Lower leg skin (tissue), 4 donors: ENCODE measurements around the gene MRPL42. TPM values are rescaled to one million over a fixed set of nuclear protein-coding genes. Genes with fewer than 3 reads are reported as not detected.

Experiments
- DNase-seq, 2 donors: peaks; one replicate each; pipeline ENCODE4 v3.0.0-alpha.2; 2019; ENCODE audit warnings: low spot score in 2 of 2
- H3K4me3 ChIP-seq: fragments of 200-600 bp; sonication (generic); 2 replicates; pipeline ENCODE4 v1.5.1; 2017; ENCODE audit warnings: mild to moderate bottlenecking, low read depth; ENCODE audit not compliant: poor library complexity, severe bottlenecking
- CTCF ChIP-seq, 3 donors: fragments of 450-650 bp; IDR thresholded peaks; one replicate each; pipeline ENCODE4 v1.5.1; 2016; ENCODE audit warnings: antibody characterized with exemption in 3 of 3, mild to moderate bottlenecking in 3 of 3, moderate library complexity in 2 of 3
- POLR2A ChIP-seq, 2 donors: fragments of 450-650 bp; IDR thresholded peaks; one replicate each; pipeline ENCODE4 v1.6.1; 2016 to 2017; ENCODE audit warnings: antibody characterized with exemption in 2 of 2, mild to moderate bottlenecking in 1 of 2, moderate library complexity in 1 of 2
- WGBS, 2 donors: methylation state at CpG; one replicate each; pipeline ENCODE4 v1.1.5; 2018; 5-methylcytosine and 5-hydroxymethylcytosine counted together
- intact Hi-C: fragments of 100-400 bp; cut with DNase I; formaldehyde crosslinking; loops from one replicate; pipeline ENCODE4 v1.15.0; 2023; ENCODE audit warnings: low total_unique reads
- total RNA-seq, 4 donors: library from RNA; depleted of rRNA; stranded (reverse); fragments of >200 nt; gene quantifications; one replicate each; pipeline ENCODE4 v1.1.0, GENCODE V29; 2016

The MRPL42 gene
- total RNA-seq, 4 donors from 2014 or later = 43.9 to 58.4 (median 47.7) TPM

GRCh38 chr12:93438266-93439050, 28.9 kb upstream of the MRPL42 start:
- no peak overlapping the region for H3K4me3 ChIP-seq
- intact Hi-C loops = no loop called here
- no peak for DNase-seq
- TF ChIP-seq CTCF (IDR thresholded peaks at IDR 0.05) (no peak), POLR2A (IDR thresholded peaks at IDR 0.05) (no peak)
- WGBS, 2 donors = 74 to 76% methylated on average over 3 of the region's 3 CpGs

- H3K4me3 ChIP-seq = peak overlapping the region; percentile 100
- DNase-seq = no peak
- no peak for TF ChIP-seq CTCF (IDR thresholded peaks at IDR 0.05)
- TF ChIP-seq POLR2A (IDR thresholded peaks at IDR 0.05) = no peak
- intact Hi-C loops = no loop called here
- 19 to 22% methylated on average over 12 of the region's 12 CpGs for WGBS, 2 donors
Measured at GRCh38 chr12:93440043-93440835, 27.1 kb upstream of the MRPL42 start.

- 0 to 1% methylated on average over 24 to 35 of the region's 55 CpGs for whole genome bisulfite sequencing, 2 donors
- DNase-seq = peak in 1 of 2 donors; percentile 88
- no peak for TF ChIP-seq CTCF (IDR thresholded peaks at IDR 0.05)
- TF ChIP-seq POLR2A (IDR thresholded peaks at IDR 0.05) = no peak
- peak overlapping the region; percentile 100 for H3K4me3 ChIP-seq
- intact Hi-C loops = no loop called here
Measured at GRCh38 chr12:93441081-93441616, 26.2 kb upstream of the MRPL42 start.

- intact Hi-C loops = no loop called here
- H3K4me3 ChIP-seq = peak within 1 kb of the TSS; percentile 100
- TF ChIP-seq CTCF (IDR thresholded peaks at IDR 0.05) (no peak), POLR2A (IDR thresholded peaks at IDR 0.05) (no peak)
- 0 to 1% methylated on average over 37 to 45 of the region's 105 CpGs for WGBS, 2 donors
- peak; percentile 94 to 99 for DNase-seq
Measured at GRCh38 chr12:93441617-93442410, 25.5 kb upstream of the MRPL42 start, which contains the start of gene UBE2N. Gene UBE2N, minus strand, starts transcription at chr12:93441947. Its CDS starts 63 bp downstream, at chr12:93441884.
